SW 1271 (cell line): ENCODE data around the gene SERPINB10.

Source experiments
- DNase-seq, 2 experiments: peaks; one replicate each; lab custom pipeline; 2025; lab: John Stamatoyannopoulos, UW

SERPINB10 gene

GRCh38 chr18:63980896-63981460, 73.2 kb downstream of the SERPINB10 start:
- no peak for DNase-seq

GRCh38 chr18:63981719-63982118, 74.0 kb downstream of the SERPINB10 start:
- DNase-seq: no peak

- no peak for DNase-seq
Measured at GRCh38 chr18:63982361-63982760, 74.6 kb downstream of the SERPINB10 start.
